GM19099 (cell line): ENCODE measurements around the gene LEP.

ENCODE experiments used
- POLR2A ChIP-seq: IDR thresholded peaks from 3 replicates; pipeline ENCODE4 v1.6.1; 2011; ENCODE audit warnings: low read depth; ENCODE audit not compliant: insufficient read length; ENCODE audit errors: extremely low read depth

LEP gene

GRCh38 chr7:128259131-128260061 lies 18.3 kb downstream of the LEP start:
- TF ChIP-seq POLR2A: no peak

GRCh38 chr7:128260069-128260795 lies 19.2 kb downstream of the LEP start:
- no peak for TF ChIP-seq POLR2A

GRCh38 chr7:128262273-128263028 lies 21.4 kb downstream of the LEP start:
- no peak for TF ChIP-seq POLR2A

GRCh38 chr7:128263420-128263819 lies 22.3 kb downstream of the LEP start:
- no peak for TF ChIP-seq POLR2A

DNA sequence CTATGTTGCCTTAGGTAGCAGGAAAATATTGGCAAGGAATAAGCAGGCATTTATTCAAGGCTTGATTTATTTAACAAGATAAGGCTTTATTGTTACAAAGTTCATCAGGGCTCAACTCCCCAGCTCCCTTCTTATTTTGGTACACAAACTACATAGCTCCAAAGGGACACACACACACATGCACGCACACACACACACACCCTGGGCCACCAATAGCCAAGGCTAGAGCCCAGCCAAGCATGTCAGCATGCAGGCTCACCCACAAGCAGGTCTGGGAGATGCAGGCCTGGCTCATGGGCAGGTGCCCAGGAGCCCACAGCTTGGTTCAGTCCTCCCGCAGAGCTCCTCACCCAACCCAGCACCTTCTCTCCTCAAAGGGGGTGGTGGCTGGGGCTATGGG lies 23.4 kb downstream of the LEP start:
- no peak for TF ChIP-seq POLR2A

DNA sequence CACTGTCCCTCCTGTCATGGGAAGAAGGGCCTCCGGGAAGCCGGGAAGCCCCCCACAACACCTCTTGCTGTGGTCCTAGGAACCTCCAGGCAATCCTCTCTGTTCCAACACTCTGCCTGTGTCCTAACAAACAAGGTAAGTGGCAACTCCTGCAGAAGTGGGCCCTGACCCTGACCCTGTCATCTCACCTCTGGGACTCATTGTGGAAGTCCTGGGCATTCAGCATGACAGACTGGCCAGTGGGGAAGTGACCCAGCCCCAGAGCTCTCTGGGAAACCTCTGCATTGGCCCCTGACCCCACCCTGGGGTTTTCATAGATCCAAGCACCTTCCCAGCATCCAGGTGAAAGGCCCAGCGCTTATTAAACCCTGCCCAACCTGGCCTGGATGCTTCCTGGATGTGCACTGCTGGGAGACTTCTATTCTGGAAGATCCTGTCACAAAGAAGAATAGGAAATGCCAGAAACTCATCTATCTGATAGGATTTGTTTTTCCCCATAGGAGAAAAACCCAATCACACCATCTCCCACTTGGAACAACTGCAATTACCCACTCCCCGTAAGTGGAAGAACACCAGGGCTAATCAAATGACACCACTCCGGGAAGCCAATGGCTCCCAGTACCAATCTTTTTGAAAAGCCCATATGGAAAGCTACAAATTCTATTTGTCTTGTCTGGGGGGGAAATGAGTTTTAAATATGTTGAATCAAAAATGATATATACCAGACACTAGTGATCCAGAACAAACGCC lies 24.3 kb downstream of the LEP start:
- TF ChIP-seq POLR2A: no peak

- TF ChIP-seq POLR2A: no peak
Observed at GRCh38 chr7:128265906-128266300, 24.8 kb downstream of the LEP start.

DNA sequence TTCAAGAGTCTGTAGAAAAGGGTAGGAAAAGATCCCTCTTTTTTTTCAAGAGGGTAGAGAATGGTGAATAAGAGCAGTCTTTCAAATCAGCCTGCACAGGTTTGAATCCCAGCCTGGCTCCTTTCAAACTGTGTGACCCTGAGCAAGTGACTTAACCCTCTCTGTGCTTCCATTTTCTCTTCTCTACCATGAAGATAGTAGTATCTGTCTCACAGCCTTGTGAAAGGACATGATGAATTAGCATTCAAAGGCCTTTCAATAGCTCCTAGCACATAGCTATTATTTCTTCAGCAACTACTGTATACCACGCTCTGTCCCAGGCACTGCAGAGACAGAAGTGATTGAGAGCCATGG lies 25.4 kb downstream of the LEP start:
- no peak for TF ChIP-seq POLR2A

DNA sequence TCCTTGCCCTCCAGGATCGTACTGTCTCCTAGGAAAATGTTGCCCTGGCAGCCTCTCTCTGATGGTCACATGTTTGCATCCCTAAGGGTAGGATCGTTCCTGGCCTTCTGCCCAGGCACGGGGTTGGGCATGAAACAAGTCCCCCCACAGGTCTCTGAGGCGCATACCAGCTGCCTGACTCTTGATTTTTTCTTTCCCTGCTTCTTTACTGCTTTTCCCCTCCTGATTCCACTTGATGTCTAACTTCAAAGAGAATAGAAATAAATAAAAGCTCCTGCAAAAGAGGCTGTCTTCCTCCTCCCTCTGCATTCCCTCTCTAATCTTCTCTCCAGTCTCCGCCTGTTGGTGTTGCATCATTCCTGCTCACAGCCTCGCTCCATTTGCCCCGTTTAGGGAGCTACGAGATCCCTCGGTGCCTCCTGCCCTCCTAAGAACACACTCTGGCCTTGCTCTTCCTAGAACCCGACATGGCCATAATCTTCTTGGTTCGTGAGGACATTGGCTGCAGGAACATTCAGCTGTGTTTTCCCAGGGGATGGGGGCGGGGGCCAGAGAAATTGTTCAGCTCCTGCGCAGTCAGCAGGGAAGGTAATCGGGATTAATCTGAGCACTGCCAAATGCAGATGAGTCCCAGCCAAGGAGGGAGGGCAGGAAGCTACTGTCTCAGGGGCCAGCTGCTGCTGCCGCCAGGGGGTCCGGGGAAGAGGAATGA lies 26.0 kb downstream of the LEP start:
- TF ChIP-seq POLR2A: no peak

DNA sequence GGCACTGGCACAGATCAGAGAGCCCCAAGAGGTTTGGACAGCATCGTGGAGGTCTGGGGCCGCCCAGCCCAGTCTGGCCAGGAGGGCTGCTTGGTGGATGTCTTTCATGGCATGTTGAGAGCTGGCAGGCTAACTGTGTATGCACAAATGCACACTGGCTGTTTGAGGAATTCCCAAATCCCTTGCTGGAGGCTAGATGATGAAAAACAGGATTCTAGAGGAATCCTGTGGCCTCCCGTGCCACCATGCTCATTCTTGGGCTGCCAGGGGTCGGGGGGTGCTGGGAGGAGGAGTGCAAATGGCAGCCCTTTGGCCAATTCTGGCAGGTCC lies 26.5 kb downstream of the LEP start:
- TF ChIP-seq POLR2A: no peak

- TF ChIP-seq POLR2A: no peak
Observed at GRCh38 chr7:128268233-128268632, 27.2 kb downstream of the LEP start.

DNA sequence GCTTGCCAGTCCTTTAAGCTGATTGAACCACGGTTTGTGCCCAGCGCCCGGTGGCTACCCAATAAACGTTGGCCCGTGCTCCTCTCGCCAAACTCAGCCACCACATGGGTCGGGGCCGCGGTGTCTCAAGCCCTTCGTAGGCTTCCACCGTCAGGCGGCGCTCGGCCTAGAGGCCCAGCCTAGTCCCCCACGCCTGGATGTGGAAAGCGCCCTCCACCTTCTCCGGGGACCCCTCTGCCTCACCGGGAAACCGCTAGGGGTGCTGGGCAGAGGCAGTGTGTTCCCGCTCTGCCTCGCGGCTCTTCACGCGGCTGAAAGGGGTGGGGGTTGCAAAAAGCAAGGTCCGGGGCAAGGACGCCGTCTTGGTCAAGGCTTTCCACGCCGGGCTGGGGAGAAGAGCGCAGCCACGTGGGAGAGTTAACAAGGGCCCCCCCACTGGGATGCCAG lies 29.8 kb downstream of the LEP start:
- no peak for TF ChIP-seq POLR2A

GRCh38 chr7:128271471-128271941 lies 30.4 kb downstream of the LEP start:
- no peak for TF ChIP-seq POLR2A

DNA sequence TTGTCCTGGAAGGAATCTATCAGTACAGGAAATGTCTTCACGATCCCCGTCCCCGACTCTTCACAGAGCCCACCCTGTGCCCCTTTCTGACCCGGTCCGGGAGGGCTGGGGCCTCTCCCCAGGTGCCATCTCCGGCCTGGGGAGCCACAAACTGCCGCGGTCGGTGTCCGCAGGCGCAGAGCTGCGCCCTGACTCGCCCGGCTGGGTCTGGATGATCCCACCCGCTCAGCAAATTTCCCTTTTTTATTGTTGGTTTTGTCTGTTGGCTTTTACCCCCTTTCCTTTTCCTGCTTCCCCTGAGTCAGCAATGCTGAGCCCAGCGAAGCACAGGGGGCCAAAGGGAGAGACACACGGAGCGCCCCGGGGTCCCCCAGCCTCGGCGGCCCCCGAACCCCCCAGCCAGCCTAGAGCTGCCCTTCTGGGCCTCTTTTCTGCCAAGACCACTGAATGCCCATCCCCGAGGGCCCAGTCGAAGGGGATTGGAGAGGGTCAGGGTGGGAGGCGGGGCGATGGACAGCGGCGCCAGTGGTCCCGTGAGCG lies 30.9 kb downstream of the LEP start:
- no peak for TF ChIP-seq POLR2A

DNA sequence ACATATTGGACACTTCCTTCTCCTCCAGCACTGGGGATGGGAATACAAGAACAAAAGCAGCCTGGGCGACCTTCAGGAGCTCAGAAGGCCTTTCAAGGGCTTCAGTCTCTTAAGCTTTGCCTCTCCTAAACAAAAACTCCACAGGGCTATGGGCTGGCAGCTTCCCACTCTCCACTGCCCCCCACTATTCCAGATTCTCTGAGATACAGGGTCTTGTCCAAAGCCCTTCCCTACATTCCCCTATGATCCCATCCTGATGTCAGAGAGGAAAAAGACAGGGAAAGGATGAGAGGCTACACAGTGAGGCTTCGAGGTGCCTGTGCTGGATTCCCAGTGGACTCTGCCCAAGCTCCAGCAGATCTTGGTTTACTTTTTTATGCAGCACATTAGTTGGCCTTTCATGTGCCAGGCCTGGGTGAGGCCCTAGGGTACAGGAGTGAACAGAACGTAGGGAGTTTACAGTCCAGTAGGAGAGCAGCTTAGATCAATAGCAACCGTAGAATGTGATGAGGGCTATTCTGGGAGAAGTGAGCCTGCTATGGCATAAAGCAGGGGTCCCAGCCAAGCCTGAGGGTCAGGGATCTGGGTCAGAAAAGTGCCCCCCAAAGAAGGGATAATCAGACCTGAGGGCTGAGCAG lies 33.3 kb downstream of the LEP start:
- TF ChIP-seq POLR2A: no peak
